HG02885 (cell line): Measurements from ENCODE around the gene UQCC2.

Source experiments
- ATAC-seq: cut with Tn5 transposase; IDR thresholded peaks from one replicate; pipeline ENCODE4 v1.9.1; 2021; ENCODE audit warnings: mild to moderate bottlenecking; ENCODE audit not compliant: unreplicated experiment, poor library complexity

The UQCC2 gene

GRCh38 chr6:33744895-33745546 is 33.5 kb upstream of the UQCC2 start:
- no peak for ATAC-seq

- no peak for ATAC-seq
Measured at GRCh38 chr6:33744001-33744848, 32.7 kb upstream of the UQCC2 start.

GRCh38 chr6:33742837-33743236 is 31.3 kb upstream of the UQCC2 start:
- ATAC-seq: no peak

- no peak for ATAC-seq
Measured at GRCh38 chr6:33742092-33742491, 30.6 kb upstream of the UQCC2 start.

- no peak for ATAC-seq
Measured at GRCh38 chr6:33740794-33741193, 29.3 kb upstream of the UQCC2 start.

GRCh38 chr6:33740204-33740608 is 28.7 kb upstream of the UQCC2 start:
- ATAC-seq: no peak

GRCh38 chr6:33739571-33739970 is 28.1 kb upstream of the UQCC2 start:
- ATAC-seq: no peak

GRCh38 chr6:33738879-33739278 is 27.4 kb upstream of the UQCC2 start:
- ATAC-seq: no peak

GRCh38 chr6:33738153-33738552 is 26.7 kb upstream of the UQCC2 start:
- no peak for ATAC-seq

- no peak for ATAC-seq
Measured at GRCh38 chr6:33737267-33738026, 25.9 kb upstream of the UQCC2 start.

- no peak for ATAC-seq
Measured at GRCh38 chr6:33735216-33735615, 23.7 kb upstream of the UQCC2 start.

GRCh38 chr6:33733709-33734007 is 22.2 kb upstream of the UQCC2 start:
- ATAC-seq: no peak

GRCh38 chr6:33732817-33733708 is 21.6 kb upstream of the UQCC2 start:
- no peak for ATAC-seq

- ATAC-seq: no peak
Measured at GRCh38 chr6:33732385-33732784, 20.9 kb upstream of the UQCC2 start.

- no peak for ATAC-seq
Measured at GRCh38 chr6:33731751-33732282, 20.3 kb upstream of the UQCC2 start.

- no peak for ATAC-seq
Measured at GRCh38 chr6:33731035-33731434, 19.5 kb upstream of the UQCC2 start.

GRCh38 chr6:33730611-33731010 is 19.1 kb upstream of the UQCC2 start:
- ATAC-seq: no peak

- ATAC-seq: no peak
Measured at GRCh38 chr6:33729059-33729458, 17.6 kb upstream of the UQCC2 start.

GRCh38 chr6:33728438-33728837 is 16.9 kb upstream of the UQCC2 start:
- no peak for ATAC-seq

GRCh38 chr6:33727932-33728331 is 16.4 kb upstream of the UQCC2 start:
- no peak for ATAC-seq
